Calu3 (cell line): ENCODE data around the gene SPAG4. TPM values are rescaled to one million over a fixed set of nuclear protein-coding genes. Genes with fewer than 3 reads are reported as not detected.
A peak's percentile ranks its signal among the peaks of the same experiment; 100 is the strongest.

Experiments
- BruUV-seq: library from RNA; stranded (reverse); fragments of 400-500 nt; replicated peaks from 2 replicates; lab custom pipeline; 2021; lab: Mats Ljungman, UMichigan
- CTCF ChIA-PET: fragments of 300-600 bp; sonication (Branson Sonifier 250); formaldehyde crosslinking; loops from one replicate; lab custom pipeline; 2022; ENCODE audit warnings: antibody characterized with exemption; lab: Charles Lee
- DNase-seq: peaks from one replicate; pipeline ENCODE4 v3.0.0; 2022
- H3K27ac Mint-ChIP-seq: one replicate; pipeline ENCODE4 v1.8.0; 2022; ENCODE audit warnings: mixed read lengths; ENCODE audit not compliant: unreplicated experiment
- H3K27me3 Mint-ChIP-seq: one replicate; pipeline ENCODE4 v1.8.0; 2022; ENCODE audit warnings: mixed read lengths; ENCODE audit not compliant: unreplicated experiment
- H3K36me3 Mint-ChIP-seq: one replicate; pipeline ENCODE4 v1.8.0; 2022; ENCODE audit warnings: mild to moderate bottlenecking, moderate library complexity, mixed read lengths; ENCODE audit not compliant: insufficient read depth, unreplicated experiment
- H3K4me1 Mint-ChIP-seq: one replicate; pipeline ENCODE4 v1.8.0; 2022; ENCODE audit warnings: mild to moderate bottlenecking, low read depth, mixed read lengths; ENCODE audit not compliant: unreplicated experiment
- H3K4me3 Mint-ChIP-seq: one replicate; pipeline ENCODE4 v1.8.0; 2022; ENCODE audit warnings: mild to moderate bottlenecking, low read depth, moderate library complexity, mixed read lengths; ENCODE audit not compliant: unreplicated experiment
- H3K9me3 Mint-ChIP-seq: one replicate; pipeline ENCODE4 v1.8.0; 2022; ENCODE audit warnings: low read depth, mixed read lengths; ENCODE audit not compliant: unreplicated experiment
- intact Hi-C: fragments of 100-400 bp; cut with micrococcal nuclease; formaldehyde crosslinking; loops from one replicate; pipeline ENCODE4 v1.10.0; 2022; ENCODE audit not compliant: unreplicated experiment
- total RNA-seq: library from RNA; stranded (reverse); gene quantifications from 2 replicates; pipeline ENCODE4 v1.2.3, GENCODE V29; 2022
- TF ChIP-seq, protein P1 (sequence below): fragments of 200-600 bp; IDR thresholded peaks from one replicate; pipeline ENCODE4 v1.8.0; 2022; ENCODE audit warnings: antibody characterized with exemption; ENCODE audit not compliant: unreplicated experiment

SPAG4 gene
- total RNA-seq, 1 experiment from 2014 or later = 7.7 TPM

- no peak overlapping the region for H3K27ac Mint-ChIP-seq
- intact Hi-C loops = no loop called here
- H3K9me3 Mint-ChIP-seq = no peaks in the 10 kb centered on the region
- H3K4me1 Mint-ChIP-seq = peaks cover 8% of the 10 kb centered on the region
- TF ChIP-seq, protein P1, sequence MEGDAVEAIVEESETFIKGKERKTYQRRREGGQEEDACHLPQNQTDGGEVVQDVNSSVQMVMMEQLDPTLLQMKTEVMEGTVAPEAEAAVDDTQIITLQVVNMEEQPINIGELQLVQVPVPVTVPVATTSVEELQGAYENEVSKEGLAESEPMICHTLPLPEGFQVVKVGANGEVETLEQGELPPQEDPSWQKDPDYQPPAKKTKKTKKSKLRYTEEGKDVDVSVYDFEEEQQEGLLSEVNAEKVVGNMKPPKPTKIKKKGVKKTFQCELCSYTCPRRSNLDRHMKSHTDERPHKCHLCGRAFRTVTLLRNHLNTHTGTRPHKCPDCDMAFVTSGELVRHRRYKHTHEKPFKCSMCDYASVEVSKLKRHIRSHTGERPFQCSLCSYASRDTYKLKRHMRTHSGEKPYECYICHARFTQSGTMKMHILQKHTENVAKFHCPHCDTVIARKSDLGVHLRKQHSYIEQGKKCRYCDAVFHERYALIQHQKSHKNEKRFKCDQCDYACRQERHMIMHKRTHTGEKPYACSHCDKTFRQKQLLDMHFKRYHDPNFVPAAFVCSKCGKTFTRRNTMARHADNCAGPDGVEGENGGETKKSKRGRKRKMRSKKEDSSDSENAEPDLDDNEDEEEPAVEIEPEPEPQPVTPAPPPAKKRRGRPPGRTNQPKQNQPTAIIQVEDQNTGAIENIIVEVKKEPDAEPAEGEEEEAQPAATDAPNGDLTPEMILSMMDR = no peak
- DNase-seq = no peak
- no TSS peak for BruUV-seq
- no peaks in the 10 kb centered on the region for H3K27me3 Mint-ChIP-seq
- CTCF ChIA-PET = no interaction called here
- H3K4me3 Mint-ChIP-seq = no peak overlapping the region
- peaks cover 40% of the 10 kb centered on the region for H3K36me3 Mint-ChIP-seq
These were observed 37.8 kb downstream of the SPAG4 start for GRCh38 chr20:35653430-35653734.

GRCh38 chr20:35653893-35654292 lies 38.3 kb downstream of the SPAG4 start:
- intact Hi-C loops = no loop called here
- CTCF ChIA-PET = no interaction called here
- H3K4me1 Mint-ChIP-seq = peaks cover 13% of the 10 kb centered on the region
- BruUV-seq = TSS peak; percentile 2
- DNase-seq = no peak
- H3K4me3 Mint-ChIP-seq = no peak overlapping the region
- H3K27me3 Mint-ChIP-seq = no peaks in the 10 kb centered on the region
- H3K36me3 Mint-ChIP-seq = peaks cover 39% of the 10 kb centered on the region
- H3K9me3 Mint-ChIP-seq = no peaks in the 10 kb centered on the region
- TF ChIP-seq, protein P1 = no peak
- H3K27ac Mint-ChIP-seq = no peak overlapping the region

DNA sequence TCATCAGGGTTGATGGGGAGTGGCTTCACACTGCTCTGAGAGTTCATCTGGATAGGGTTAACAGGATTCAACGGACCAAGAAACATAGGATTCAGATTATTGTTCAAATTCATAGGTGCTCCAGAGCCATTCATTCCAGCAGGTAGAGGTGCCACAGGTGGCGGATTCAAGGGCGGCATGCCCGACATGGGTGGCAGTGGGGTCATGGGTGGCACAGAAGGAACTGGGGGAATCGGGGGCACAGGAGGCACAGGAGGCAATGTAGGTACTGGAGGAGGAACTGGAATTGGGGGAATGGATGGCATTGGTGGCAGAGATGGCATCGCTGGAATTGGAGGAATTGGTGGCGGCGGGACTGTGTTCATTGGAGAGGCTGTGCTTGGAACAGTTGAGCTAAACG lies 38.8 kb downstream of the SPAG4 start:
- TF ChIP-seq, protein P1 = no peak
- intact Hi-C loops = no loop called here

DNA sequence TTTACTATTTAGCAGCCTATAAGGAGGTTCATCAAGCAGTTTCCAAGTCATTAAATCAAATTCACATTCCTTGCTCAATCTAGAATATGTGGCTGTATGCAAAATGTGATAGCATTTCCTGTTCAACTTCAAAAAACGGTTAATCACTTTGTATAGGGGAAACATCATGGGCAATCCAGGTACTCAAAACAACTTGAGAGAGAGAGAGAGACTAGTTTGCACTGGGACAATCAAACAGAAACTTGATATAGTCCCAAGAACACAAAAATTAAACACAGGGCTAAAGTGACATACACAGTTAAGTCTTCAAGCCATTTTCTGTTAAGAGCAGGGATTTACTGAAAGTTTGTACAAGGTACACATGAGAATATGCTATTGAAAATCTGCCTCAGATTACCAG lies 41.6 kb downstream of the SPAG4 start:
- no peak for DNase-seq
- intact Hi-C loops = no loop called here
- BruUV-seq = no TSS peak
- H3K4me3 Mint-ChIP-seq = no peak overlapping the region
- H3K4me1 Mint-ChIP-seq = peaks cover 41% of the 10 kb centered on the region
- CTCF ChIA-PET = interaction anchor here (0.7 kb wide), 1 partner anchor 34 kb away, joined by 3 read pairs; no protein-coding TSS in a partner anchor
- H3K27ac Mint-ChIP-seq = no peak overlapping the region
- no peaks in the 10 kb centered on the region for H3K9me3 Mint-ChIP-seq
- TF ChIP-seq, protein P1 = no peak
- no peaks in the 10 kb centered on the region for H3K27me3 Mint-ChIP-seq
- peaks cover 41% of the 10 kb centered on the region for H3K36me3 Mint-ChIP-seq

More for the DNA sequence above, 38.8 kb downstream of the SPAG4 start:
- Mint-ChIP-seq H3K36me3 (peaks cover 39% of the 10 kb centered on the region), H3K4me1 (peaks cover 17% of the 10 kb centered on the region), H3K27ac (no peak overlapping the region), H3K27me3 (no peaks in the 10 kb centered on the region), H3K9me3 (no peaks in the 10 kb centered on the region), H3K4me3 (no peak overlapping the region)
- CTCF ChIA-PET = no interaction called here
- BruUV-seq = no TSS peak
- DNase-seq = no peak
